SK-N-SH (cell line): ENCODE data around the gene ARPC4. TPM values are rescaled to one million over a fixed set of nuclear protein-coding genes. Genes with fewer than 3 reads are reported as not detected.
"Not testable (repeated sequence)": the region's sequence is repeated elsewhere in the genome, so short reads cannot be mapped to it uniquely, and the experiment has no call there.

ENCODE experiments used
- CTCF ChIA-PET: fragments of 300-600, 350-600 bp; formaldehyde crosslinking; extraction: SDS; loops from one replicate; lab custom pipeline; 2021; lab: Yijun Ruan, JAX
- POLR2A ChIA-PET: fragments of 350-600 bp; sonication (Branson Sonifier 250); formaldehyde crosslinking; extraction: SDS; loops from one replicate; lab custom pipeline; 2020; ENCODE audit warnings: antibody characterized with exemption, inconsistent platforms; lab: Yijun Ruan, JAX
- DNase-seq: peaks from one replicate; pipeline ENCODE4 v3.0.0; 2012
- H2AFZ ChIP-seq: fragments of 200-600 bp; sonication (generic); 2 replicates; pipeline ENCODE4 v1.8.1; 2016; ENCODE audit warnings: antibody characterized with exemption, mild to moderate bottlenecking, low read depth
- H3F3A ChIP-seq: fragments of 200-600 bp; sonication (generic); replicated peaks from 2 replicates; pipeline ENCODE3; 2016; ENCODE audit warnings: antibody characterized with exemption, mild to moderate bottlenecking; ENCODE audit not compliant: insufficient read depth
- H3K27ac ChIP-seq, 2 experiments: fragments of 200-500 bp in 1 of 2; fragments of 200-600 bp in 1 of 2; sonication (Bioruptor generic) in 1 of 2; sonication (generic), shearing (Covaris generic) in 1 of 2; 2 replicates each; pipeline versions ENCODE4 v1.5.1 to v1.6.1; 2014 to 2016; ENCODE audit warnings: low read depth in 2 of 2, inconsistent platforms in 1 of 2, low read length in 1 of 2, mild to moderate bottlenecking in 1 of 2, mixed read lengths in 1 of 2
- H3K27me3 ChIP-seq: fragments of 200-600 bp; sonication (generic), shearing (Covaris generic); 2 replicates; pipeline ENCODE4 v1.6.1; 2016; ENCODE audit warnings: mixed run types; ENCODE audit not compliant: insufficient read depth
- H3K36me3 ChIP-seq, 2 experiments: fragments of 200-500 bp in 1 of 2; fragments of 200-600 bp in 1 of 2; sonication (Bioruptor generic) in 1 of 2; sonication (generic) in 1 of 2; replicated peaks in 1 of 2; 2 replicates each; pipeline versions ENCODE3 to v1.5.1; 2014 to 2016; ENCODE audit warnings: low read length in 1 of 2, mild to moderate bottlenecking in 1 of 2; ENCODE audit not compliant: insufficient read depth in 2 of 2, control insufficient read depth in 1 of 2
- H3K4me1 ChIP-seq, 2 experiments: fragments of 200-500 bp in 1 of 2; fragments of 200-600 bp in 1 of 2; sonication (Bioruptor generic) in 1 of 2; sonication (generic), shearing (Covaris generic) in 1 of 2; 2 replicates each; pipeline versions ENCODE4 v1.5.1 to v1.6.1; 2014 to 2016; ENCODE audit warnings: low read depth in 1 of 2, low read length in 1 of 2, mixed run types in 1 of 2; ENCODE audit not compliant: insufficient read depth in 2 of 2, control insufficient read depth in 1 of 2
- H3K4me2 ChIP-seq: fragments of 200-600 bp; sonication (generic), shearing (Covaris generic); 2 replicates; pipeline ENCODE4 v1.6.1; 2017; ENCODE audit warnings: mixed run types
- H3K4me3 ChIP-seq, 2 experiments: fragments of 200-500 bp in 1 of 2; fragments of 200-600 bp in 1 of 2; sonication (Bioruptor generic) in 1 of 2; sonication (generic), shearing (Covaris generic) in 1 of 2; 2 replicates each; pipeline versions ENCODE4 v1.5.1 to v1.8.1; 2014 to 2016; ENCODE audit warnings: low read depth in 2 of 2, inconsistent platforms in 1 of 2, low read length in 1 of 2, mild to moderate bottlenecking in 1 of 2, mixed read lengths in 1 of 2, moderate library complexity in 1 of 2
- H3K79me2 ChIP-seq: fragments of 200-600 bp; sonication (generic); 2 replicates; pipeline ENCODE4 v1.8.1; 2017; ENCODE audit warnings: mild to moderate bottlenecking; ENCODE audit not compliant: insufficient read depth
- H3K9ac ChIP-seq: fragments of 200-600 bp; sonication (generic); 2 replicates; pipeline ENCODE4 v1.6.1; 2017; ENCODE audit warnings: mixed run types
- H3K9me2 ChIP-seq: fragments of 200-600 bp; sonication (generic); 2 replicates; pipeline ENCODE4 v1.6.1; 2017; ENCODE audit warnings: mixed run types
- H3K9me3 ChIP-seq: fragments of 200-600 bp; sonication (generic); 2 replicates; pipeline ENCODE4 v1.6.1; 2017; ENCODE audit warnings: mixed run types, mild to moderate bottlenecking, moderate library complexity
- H4K20me1 ChIP-seq: fragments of 200-600 bp; sonication (generic); 2 replicates; pipeline ENCODE4 v1.6.1; 2017; ENCODE audit warnings: mild to moderate bottlenecking, mixed run types; ENCODE audit not compliant: insufficient read depth
- CHD2 ChIP-seq: fragments of 150-350 bp; IDR thresholded peaks from 2 replicates; pipeline ENCODE4 v1.6.1; 2018; ENCODE audit warnings: low read length; ENCODE audit not compliant: partially characterized antibody
- CTCF ChIP-seq: fragments of 200-600 bp; sonication (generic); IDR thresholded peaks from 2 replicates; pipeline ENCODE4 v1.6.1; 2017; ENCODE audit warnings: antibody characterized with exemption, mild to moderate bottlenecking, moderate library complexity
- JUND ChIP-seq: IDR thresholded peaks from 2 replicates; pipeline ENCODE4 v1.4.0; 2012
- RAD21 ChIP-seq: IDR thresholded peaks from 2 replicates; pipeline ENCODE4 v1.6.1; 2012; ENCODE audit warnings: mild to moderate bottlenecking, low read length
- REST ChIP-seq: IDR thresholded peaks from 2 replicates; pipeline ENCODE4 v1.6.1; 2012; ENCODE audit warnings: mild to moderate bottlenecking, low read depth, low read length, moderate library complexity
- SMC3 ChIP-seq: IDR thresholded peaks from 2 replicates; pipeline ENCODE4 v1.6.1; 2012; ENCODE audit warnings: low read depth, low read length, improper control_type of control experiment
- TEAD4 ChIP-seq: IDR thresholded peaks from 2 replicates; pipeline ENCODE4 v1.4.0; 2012; ENCODE audit warnings: mild to moderate bottlenecking, borderline replicate concordance; ENCODE audit not compliant: insufficient read depth
- WGBS: methylation state at CpG from one replicate; pipeline ENCODE4 v1.1.6; 2017; ENCODE audit warnings: low lambda C conversion rate; 5-methylcytosine and 5-hydroxymethylcytosine counted together
- polyA plus RNA-seq, 3 experiments: library from polyadenylated mRNA; depleted of rRNA; stranded (reverse); fragments of >200 nt; gene quantifications; 2 replicates each; pipeline ENCODE4 v1.2.3, GENCODE V29; 2012

The ARPC4 gene
- polyA plus RNA-seq, 1 of the 3 experiments (the other 2 are of a cell fraction), result 233 TPM

- no peak overlapping the region for H3K4me3 ChIP-seq
- WGBS, result 94% methylated on average over 6 of the region's 6 CpGs
- H3K9me2 ChIP-seq, result no peaks in the 10 kb centered on the region
- H3K4me2 ChIP-seq, result no peak overlapping the region
- TF ChIP-seq RAD21, result 0 out of 2 replicates have a peak, but pooled peaks have one; percentile 7
- no peak for TF ChIP-seq CHD2
- no peak for TF ChIP-seq JUND
- TF ChIP-seq CTCF, result no peak
- H3K79me2 ChIP-seq, result no peaks in the 10 kb centered on the region
- no peaks in the 10 kb centered on the region for H3K9me3 ChIP-seq
- no peaks in the 10 kb centered on the region; a peak in 1 of 4 replicates for H3K4me1 ChIP-seq
- no peaks in the 10 kb centered on the region for H4K20me1 ChIP-seq
- ChIA-PET POLR2A (no interaction called here), CTCF (interaction anchor here (1.3 kb wide), 1 partner anchor 94 kb away, joined by 3 read pairs; no protein-coding TSS in a partner anchor)
- no peak overlapping the region for H3K9ac ChIP-seq
- H2AFZ ChIP-seq, result no peak overlapping the region
- no peaks in the 10 kb centered on the region for H3K36me3 ChIP-seq
- no peaks in the 10 kb centered on the region for H3F3A ChIP-seq
- DNase-seq, result no peak
- no peaks in the 10 kb centered on the region for H3K27me3 ChIP-seq
- H3K27ac ChIP-seq, result no peak overlapping the region
These were observed 59.6 kb downstream of the ARPC4 start for GRCh38 chr3:9852528-9852927.

GRCh38 chr3:9854291-9854940 lies 61.5 kb downstream of the ARPC4 start:
- H3K9me3 ChIP-seq, H3K36me3 ChIP-seq, H3K79me2 ChIP-seq, H3K27ac ChIP-seq, H3K4me1 ChIP-seq, H3F3A ChIP-seq, H3K27me3 ChIP-seq, H2AFZ ChIP-seq, H3K9me2 ChIP-seq, POLR2A ChIA-PET, CTCF ChIA-PET, H3K9ac ChIP-seq, DNase-seq, H3K4me3 ChIP-seq, H3K4me2 ChIP-seq, H4K20me1 ChIP-seq: not testable (repeated sequence)
- 90% methylated on average over 11 of the region's 11 CpGs for WGBS

GRCh38 chr3:9855594-9855993 lies 62.7 kb downstream of the ARPC4 start:
- WGBS, result 86% methylated on average over 1 of the region's 3 CpGs
- TF ChIP-seq TEAD4, result no peak
- TF ChIP-seq REST, result no peak
- TF ChIP-seq SMC3, result no peak
- ChIA-PET POLR2A (no interaction called here), CTCF (interaction anchor here (1.2 kb wide), 1 partner anchor 91 kb away, joined by 4 read pairs; no protein-coding TSS in a partner anchor)
- Histone ChIP-seq H3F3A (no peaks in the 10 kb centered on the region), H3K9me3 (no peaks in the 10 kb centered on the region), H4K20me1 (no peaks in the 10 kb centered on the region), H3K4me3 (no peak overlapping the region), H3K79me2 (no peaks in the 10 kb centered on the region), H3K9me2 (no peaks in the 10 kb centered on the region), H3K36me3 (no peaks in the 10 kb centered on the region), H2AFZ (no peak overlapping the region), H3K27ac (no peak overlapping the region), H3K4me2 (no peak overlapping the region), H3K27me3 (no peaks in the 10 kb centered on the region), H3K9ac (no peak overlapping the region), H3K4me1 (no peaks in the 10 kb centered on the region; a peak in 1 of 4 replicates)
- DNase-seq, result no peak
